Astrocyte (in vitro differentiated cells and primary cell): Measurements from ENCODE around the gene IGF2R. TPM values are rescaled to one million over a fixed set of nuclear protein-coding genes. Genes with fewer than 3 reads are reported as not detected.

Experiments used
- DNase-seq: peaks from one replicate; pipeline ENCODE4 v3.0.0-alpha.2; 2010; ENCODE audit warnings: low read depth
- FAIRE-seq: peaks from 2 replicates; lab custom pipeline; 2011; peaks lifted over from hg19 to GRCh38; lab: Jason Lieb, UNC
- H2AFZ ChIP-seq: 2 replicates; pipeline ENCODE4 v1.6.0; 2012; ENCODE audit warnings: low read depth, low read length, inconsistent platforms
- H3K27ac ChIP-seq: 2 replicates; pipeline ENCODE4 v1.5.1; 2011; ENCODE audit warnings: low read depth, low read length, inconsistent platforms
- H3K27me3 ChIP-seq: 2 replicates; pipeline ENCODE4 v1.6.0; 2011; ENCODE audit warnings: low read length, inconsistent platforms; ENCODE audit not compliant: insufficient read depth
- H3K36me3 ChIP-seq: 2 replicates; pipeline ENCODE4 v1.5.1; 2011; ENCODE audit warnings: low read length, inconsistent platforms; ENCODE audit not compliant: insufficient read depth
- H3K4me1 ChIP-seq: 2 replicates; pipeline ENCODE4 v1.5.1; 2011; ENCODE audit warnings: low read length, inconsistent platforms; ENCODE audit not compliant: insufficient read depth
- H3K4me2 ChIP-seq: 2 replicates; pipeline ENCODE4 v1.6.0; 2012; ENCODE audit warnings: low read length, inconsistent platforms
- H3K4me3 ChIP-seq: 2 replicates; pipeline ENCODE4 v1.5.1; 2011; ENCODE audit warnings: low read depth, mild to moderate bottlenecking, low read length, inconsistent platforms; ENCODE audit not compliant: insufficient read depth
- H3K79me2 ChIP-seq: 2 replicates; pipeline ENCODE4 v1.6.0; 2012; ENCODE audit warnings: mild to moderate bottlenecking, low read length, inconsistent platforms; ENCODE audit not compliant: insufficient read depth
- H3K9ac ChIP-seq: 2 replicates; pipeline ENCODE4 v1.6.0; 2012; ENCODE audit warnings: mild to moderate bottlenecking, low read length, inconsistent platforms
- H3K9me3 ChIP-seq: 2 replicates; pipeline ENCODE4 v1.5.1; 2012; ENCODE audit warnings: low read depth, mild to moderate bottlenecking, low read length, inconsistent platforms; ENCODE audit not compliant: insufficient read depth
- H4K20me1 ChIP-seq: 2 replicates; pipeline ENCODE4 v1.6.0; 2012; ENCODE audit warnings: low read length, inconsistent platforms; ENCODE audit not compliant: insufficient read depth
- H3K27ac Mint-ChIP-seq: one replicate; pipeline ENCODE4 v1.8.0; 2021; ENCODE audit warnings: mild to moderate bottlenecking, mixed read lengths; ENCODE audit not compliant: unreplicated experiment
- H3K27me3 Mint-ChIP-seq: one replicate; pipeline ENCODE4 v1.8.0; 2021; ENCODE audit warnings: low read depth, mixed read lengths; ENCODE audit not compliant: unreplicated experiment
- H3K36me3 Mint-ChIP-seq: one replicate; pipeline ENCODE4 v1.8.0; 2021; ENCODE audit warnings: low read depth, mixed read lengths; ENCODE audit not compliant: unreplicated experiment
- H3K4me1 Mint-ChIP-seq: one replicate; pipeline ENCODE4 v1.8.0; 2021; ENCODE audit warnings: low read depth, mixed read lengths; ENCODE audit not compliant: unreplicated experiment
- H3K4me3 Mint-ChIP-seq: one replicate; pipeline ENCODE4 v1.8.0; 2021; ENCODE audit warnings: mild to moderate bottlenecking, moderate library complexity, mixed read lengths; ENCODE audit not compliant: unreplicated experiment
- H3K9me3 Mint-ChIP-seq: one replicate; pipeline ENCODE4 v1.8.0; 2021; ENCODE audit warnings: mild to moderate bottlenecking, mixed read lengths; ENCODE audit not compliant: unreplicated experiment
- EZH2 ChIP-seq: IDR thresholded peaks from 2 replicates; pipeline ENCODE4 v1.6.1; 2012; ENCODE audit warnings: mild to moderate bottlenecking, low read length, inconsistent platforms; ENCODE audit not compliant: insufficient read depth
- total RNA-seq: library from RNA; stranded (reverse); gene quantifications from 2 replicates; pipeline ENCODE4 v1.2.1, GENCODE V29; 2021
- TF ChIP-seq, protein P1 (sequence below): IDR thresholded peaks from 2 replicates; pipeline ENCODE4 v1.5.1; 2011; ENCODE audit warnings: low read depth, mild to moderate bottlenecking, inconsistent platforms, low read length, moderate library complexity; ENCODE audit not compliant: insufficient read depth

Gene IGF2R
- total RNA-seq, 1 donor from 2014 or later = 173 TPM

DNA sequence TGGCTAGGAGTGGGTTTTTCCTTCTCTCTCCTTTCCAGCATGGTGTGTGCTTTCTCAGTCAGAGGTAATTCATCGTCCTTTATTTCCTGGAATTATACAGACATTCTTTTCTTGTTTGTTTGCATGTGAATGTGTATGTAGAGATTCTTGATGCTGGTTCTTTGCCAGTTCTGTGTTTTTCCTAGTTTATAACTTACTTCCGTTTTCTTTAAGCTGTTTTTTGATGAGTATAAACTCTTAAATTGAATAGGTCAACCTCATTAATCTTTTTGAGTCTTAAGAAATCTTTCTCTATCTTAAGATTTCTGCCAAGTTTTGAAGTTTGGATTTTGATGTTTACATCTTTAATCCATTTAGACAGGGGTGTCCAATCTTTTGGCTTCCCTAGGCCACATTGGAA lies 38.7 kb downstream of the IGF2R start:
- no peak overlapping the region for H3K4me3 Mint-ChIP-seq
- H4K20me1 ChIP-seq = peaks cover 60% of the 10 kb centered on the region
- H3K27ac Mint-ChIP-seq = no peak overlapping the region
- H3K27me3 Mint-ChIP-seq = no peaks in the 10 kb centered on the region
- DNase-seq (no peak), FAIRE-seq (no peak)
- H2AFZ ChIP-seq = no peak overlapping the region
- H3K4me3 ChIP-seq = no peak overlapping the region
- no peaks in the 10 kb centered on the region for H3K9me3 ChIP-seq
- H3K4me1 ChIP-seq = no peaks in the 10 kb centered on the region
- H3K4me2 ChIP-seq = no peak overlapping the region
- H3K9me3 Mint-ChIP-seq = peaks cover 3% of the 10 kb centered on the region
- H3K79me2 ChIP-seq = peaks cover 59% of the 10 kb centered on the region
- H3K36me3 Mint-ChIP-seq = peaks cover 15% of the 10 kb centered on the region
- peaks cover 5% of the 10 kb centered on the region for H3K36me3 ChIP-seq
- H3K9ac ChIP-seq = no peak overlapping the region
- H3K4me1 Mint-ChIP-seq = peaks cover 5% of the 10 kb centered on the region
- H3K27ac ChIP-seq = no peak overlapping the region
- TF ChIP-seq, protein P1, sequence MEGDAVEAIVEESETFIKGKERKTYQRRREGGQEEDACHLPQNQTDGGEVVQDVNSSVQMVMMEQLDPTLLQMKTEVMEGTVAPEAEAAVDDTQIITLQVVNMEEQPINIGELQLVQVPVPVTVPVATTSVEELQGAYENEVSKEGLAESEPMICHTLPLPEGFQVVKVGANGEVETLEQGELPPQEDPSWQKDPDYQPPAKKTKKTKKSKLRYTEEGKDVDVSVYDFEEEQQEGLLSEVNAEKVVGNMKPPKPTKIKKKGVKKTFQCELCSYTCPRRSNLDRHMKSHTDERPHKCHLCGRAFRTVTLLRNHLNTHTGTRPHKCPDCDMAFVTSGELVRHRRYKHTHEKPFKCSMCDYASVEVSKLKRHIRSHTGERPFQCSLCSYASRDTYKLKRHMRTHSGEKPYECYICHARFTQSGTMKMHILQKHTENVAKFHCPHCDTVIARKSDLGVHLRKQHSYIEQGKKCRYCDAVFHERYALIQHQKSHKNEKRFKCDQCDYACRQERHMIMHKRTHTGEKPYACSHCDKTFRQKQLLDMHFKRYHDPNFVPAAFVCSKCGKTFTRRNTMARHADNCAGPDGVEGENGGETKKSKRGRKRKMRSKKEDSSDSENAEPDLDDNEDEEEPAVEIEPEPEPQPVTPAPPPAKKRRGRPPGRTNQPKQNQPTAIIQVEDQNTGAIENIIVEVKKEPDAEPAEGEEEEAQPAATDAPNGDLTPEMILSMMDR = no peak
- no peak for TF ChIP-seq EZH2
- H3K27me3 ChIP-seq = no peaks in the 10 kb centered on the region

DNA sequence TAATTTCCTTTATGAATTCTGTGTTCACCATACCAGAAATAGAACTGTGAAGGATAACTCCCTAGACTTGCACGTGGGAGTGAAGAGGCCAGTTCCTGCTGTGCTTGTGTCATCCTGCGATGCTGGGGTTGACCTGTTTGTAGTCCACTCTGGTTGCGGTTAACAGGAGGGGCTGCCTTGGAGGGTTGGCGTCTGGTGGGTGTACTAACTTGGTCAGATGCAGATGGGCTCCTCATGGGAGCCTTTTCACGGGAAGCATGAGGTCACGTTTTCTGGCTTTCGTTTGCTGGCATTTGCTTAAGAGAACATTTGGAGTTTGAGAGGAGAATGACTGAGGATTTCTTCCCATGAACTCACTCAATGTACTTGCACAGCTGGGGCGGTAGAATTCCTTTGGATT lies 41.2 kb downstream of the IGF2R start:
- Mint-ChIP-seq H3K4me3 (no peak overlapping the region), H3K36me3 (peaks cover 13% of the 10 kb centered on the region), H3K27me3 (no peaks in the 10 kb centered on the region), H3K9me3 (peaks cover 3% of the 10 kb centered on the region), H3K4me1 (peaks cover 13% of the 10 kb centered on the region), H3K27ac (no peak overlapping the region)
- peaks cover 53% of the 10 kb centered on the region for H4K20me1 ChIP-seq
- no peaks in the 10 kb centered on the region for H3K9me3 ChIP-seq
- TF ChIP-seq EZH2 = no peak
- TF ChIP-seq, protein P1 = no peak
- H3K4me3 ChIP-seq = no peak overlapping the region
- H3K36me3 ChIP-seq = peaks cover 8% of the 10 kb centered on the region
- H3K27ac ChIP-seq = no peak overlapping the region
- peak overlapping the region; percentile 7 for H3K4me2 ChIP-seq
- H3K27me3 ChIP-seq = no peaks in the 10 kb centered on the region
- H3K9ac ChIP-seq = no peak overlapping the region
- FAIRE-seq = no peak
- H3K79me2 ChIP-seq = peaks cover 36% of the 10 kb centered on the region
- peak; percentile 59 for DNase-seq
- no peak overlapping the region for H2AFZ ChIP-seq
- H3K4me1 ChIP-seq = peaks cover 9% of the 10 kb centered on the region

- H3K27ac ChIP-seq = no peak overlapping the region
- TF ChIP-seq EZH2 = no peak
- TF ChIP-seq, protein P1 = no peak
- peaks cover 35% of the 10 kb centered on the region for H4K20me1 ChIP-seq
- H3K79me2 ChIP-seq = peaks cover 5% of the 10 kb centered on the region
- no peaks in the 10 kb centered on the region for H3K27me3 Mint-ChIP-seq
- peaks cover 28% of the 10 kb centered on the region for H3K36me3 Mint-ChIP-seq
- no peak for DNase-seq
- peaks cover 8% of the 10 kb centered on the region for H3K36me3 ChIP-seq
- H3K4me1 Mint-ChIP-seq = peaks cover 11% of the 10 kb centered on the region
- H3K4me2 ChIP-seq = no peak overlapping the region
- H3K9ac ChIP-seq = no peak overlapping the region
- H3K27ac Mint-ChIP-seq = no peak overlapping the region
- H3K9me3 ChIP-seq = no peaks in the 10 kb centered on the region
- FAIRE-seq = no peak
- H3K9me3 Mint-ChIP-seq = no peaks in the 10 kb centered on the region
- no peak overlapping the region for H2AFZ ChIP-seq
- no peak overlapping the region for H3K4me3 Mint-ChIP-seq
- H3K4me1 ChIP-seq = peaks cover 9% of the 10 kb centered on the region
- no peak overlapping the region for H3K4me3 ChIP-seq
- H3K27me3 ChIP-seq = no peaks in the 10 kb centered on the region
Observed at GRCh38 chr6:160013987-160014868, 45.3 kb downstream of the IGF2R start.
